Lower lobe of right lung (tissue), 2 donors: ENCODE results near the gene EPHA2. TPM values are rescaled to one million over a fixed set of nuclear protein-coding genes. Genes with fewer than 3 reads are reported as not detected.

Experiments used
- ATAC-seq, 2 donors: fragments of 200-7000 bp; cut with Tn5 transposase; one replicate each; pipeline ENCODE4 v1.9.1; 2020 to 2022; ENCODE audit warnings: mild to moderate bottlenecking in 2 of 2, moderate library complexity in 2 of 2
- DNase-seq: peaks from one replicate; pipeline ENCODE4 v3.0.0-alpha.2; 2020
- H3K27ac ChIP-seq: fragments of 200-600 bp; one replicate; pipeline ENCODE4 v1.8.0; 2022
- H3K27me3 ChIP-seq: fragments of 200-600 bp; one replicate; pipeline ENCODE4 v1.8.0; 2022; ENCODE audit warnings: low read depth
- H3K36me3 ChIP-seq: fragments of 200-600 bp; one replicate; pipeline ENCODE4 v1.8.0; 2022; ENCODE audit warnings: mild to moderate bottlenecking
- H3K4me1 ChIP-seq: fragments of 200-600 bp; one replicate; pipeline ENCODE4 v1.8.0; 2022
- H3K4me3 ChIP-seq: fragments of 200-600 bp; one replicate; pipeline ENCODE4 v1.8.0; 2022; ENCODE audit warnings: mild to moderate bottlenecking
- H3K9me3 ChIP-seq: fragments of 200-600 bp; one replicate; pipeline ENCODE4 v1.8.0; 2022
- CTCF ChIP-seq: fragments of 200-600 bp; IDR thresholded peaks from one replicate; pipeline ENCODE4 v1.8.0; 2022; ENCODE audit warnings: antibody characterized with exemption, mild to moderate bottlenecking
- intact Hi-C: fragments of 100-400 bp; cut with DNase I; formaldehyde crosslinking; loops from one replicate; pipeline ENCODE4 v1.11.0; 2022
- total RNA-seq: library from RNA; stranded (reverse); fragmentation: NEBNext Ultra II Directional; extraction: Animal tissue kit (Norgen Biotek cat#: 25700); gene quantifications from one replicate; pipeline ENCODE4 v1.2.1, GENCODE V29; 2021
- donor health status: DM: no; HTN: yes; CAD: no; lungs with severe emphysema.

EPHA2 gene
- total RNA-seq, 1 donor from 2014 or later: 20.4 TPM

GRCh38 chr1:16129921-16130543, 25.8 kb downstream of the EPHA2 start:
- DNase-seq: no peak
- H3K4me1 ChIP-seq: no peaks in the 10 kb centered on the region
- H3K9me3 ChIP-seq: no peaks in the 10 kb centered on the region
- peaks cover 89% of the 10 kb centered on the region for H3K36me3 ChIP-seq
- no peak for ATAC-seq
- intact Hi-C loops: no loop called here
- H3K27ac ChIP-seq: no peak overlapping the region
- H3K27me3 ChIP-seq: no peaks in the 10 kb centered on the region
- no peak overlapping the region for H3K4me3 ChIP-seq
- TF ChIP-seq CTCF: no peak

- intact Hi-C loops: no loop called here
- Histone ChIP-seq H3K27me3 (no peaks in the 10 kb centered on the region), H3K4me1 (no peaks in the 10 kb centered on the region), H3K27ac (no peak overlapping the region), H3K4me3 (no peak overlapping the region), H3K9me3 (no peaks in the 10 kb centered on the region), H3K36me3 (peaks cover 89% of the 10 kb centered on the region)
- no peak for DNase-seq
- no peak for ATAC-seq
- no peak for TF ChIP-seq CTCF
Observed at GRCh38 chr1:16129316-16129715, 26.6 kb downstream of the EPHA2 start.

DNA sequence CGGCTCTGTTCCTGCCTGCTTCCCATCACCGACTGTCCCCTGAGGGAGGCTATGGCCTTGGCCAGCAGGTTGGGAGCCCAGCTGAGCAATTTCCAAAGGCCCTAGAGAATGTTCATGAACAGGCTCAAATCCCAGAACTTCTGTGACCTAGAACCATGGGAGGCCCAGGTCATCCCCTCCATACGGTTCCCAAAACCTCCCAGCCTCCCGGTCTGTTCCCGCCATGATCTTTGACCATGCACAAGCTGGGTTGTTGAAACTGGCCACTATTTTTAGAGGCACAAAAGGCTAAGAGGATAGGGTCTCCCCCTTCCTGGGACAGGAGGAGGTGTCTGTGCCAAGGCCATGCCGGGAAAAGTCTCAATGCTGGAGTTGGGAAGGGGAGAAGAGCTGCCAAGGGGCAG, 27.5 kb downstream of the EPHA2 start:
- H3K4me3 ChIP-seq: no peak overlapping the region
- ATAC-seq (no peak), DNase-seq (no peak)
- H3K27me3 ChIP-seq: no peaks in the 10 kb centered on the region
- H3K9me3 ChIP-seq: no peaks in the 10 kb centered on the region
- H3K36me3 ChIP-seq: peaks cover 79% of the 10 kb centered on the region
- intact Hi-C loops: no loop called here
- H3K4me1 ChIP-seq: peaks cover 4% of the 10 kb centered on the region
- TF ChIP-seq CTCF: no peak
- H3K27ac ChIP-seq: no peak overlapping the region

DNA sequence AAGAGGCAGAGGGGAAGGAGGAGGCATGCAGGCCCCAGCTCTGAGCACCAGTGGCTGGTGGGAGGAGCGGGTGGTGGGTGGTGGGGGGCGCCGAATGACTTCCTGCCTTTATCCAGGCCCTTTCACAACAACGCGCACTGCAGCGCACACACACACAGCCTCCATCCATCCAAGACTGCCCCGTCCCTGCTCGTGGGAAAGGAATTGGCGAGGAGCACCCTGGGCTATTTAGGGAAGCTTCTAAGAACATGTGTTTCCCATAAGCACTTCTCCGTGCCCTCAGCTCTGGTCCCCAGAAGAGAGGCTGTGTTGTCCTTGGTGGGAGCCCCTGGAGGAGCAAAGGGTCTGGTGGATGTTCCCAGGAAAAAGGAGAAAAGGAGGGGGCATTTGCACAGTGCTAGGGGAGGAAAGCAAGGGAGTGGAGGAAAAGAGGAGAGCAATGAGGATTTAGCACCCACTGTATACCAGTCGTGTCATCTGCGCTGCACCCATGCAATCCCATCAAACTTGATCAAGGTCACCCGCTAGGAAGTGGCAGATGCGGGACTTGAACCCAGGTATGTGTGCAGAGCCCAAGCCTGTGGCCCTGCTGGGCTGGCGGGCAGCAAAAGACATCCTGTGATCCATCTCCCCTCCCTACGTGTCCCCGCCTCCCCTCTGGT, 28.1 kb downstream of the EPHA2 start:
- no peak for TF ChIP-seq CTCF
- ATAC-seq (no peak), DNase-seq (no peak)
- H3K27me3 ChIP-seq: no peaks in the 10 kb centered on the region
- peaks cover 9% of the 10 kb centered on the region for H3K4me1 ChIP-seq
- H3K27ac ChIP-seq: no peak overlapping the region
- no peaks in the 10 kb centered on the region for H3K9me3 ChIP-seq
- H3K4me3 ChIP-seq: no peak overlapping the region
- peaks cover 74% of the 10 kb centered on the region for H3K36me3 ChIP-seq
- intact Hi-C loops: no loop called here

- DNase-seq (no peak), ATAC-seq (no peak)
- Histone ChIP-seq H3K9me3 (no peaks in the 10 kb centered on the region), H3K36me3 (peaks cover 71% of the 10 kb centered on the region), H3K27me3 (no peaks in the 10 kb centered on the region), H3K4me3 (no peak overlapping the region), H3K27ac (no peak overlapping the region), H3K4me1 (peaks cover 18% of the 10 kb centered on the region)
- TF ChIP-seq CTCF: no peak
- intact Hi-C loops: no loop called here
Observed at GRCh38 chr1:16126743-16127515, 28.9 kb downstream of the EPHA2 start.
